GM18868 (cell line): ENCODE measurements around the gene MINDY4B.
A peak's percentile ranks its signal among the peaks of the same experiment; 100 is the strongest.
"Not testable (repeated sequence)": the region's sequence is repeated elsewhere in the genome, so short reads cannot be mapped to it uniquely, and the experiment has no call there.

Experiments used
- ATAC-seq: cut with Tn5 transposase; IDR thresholded peaks from one replicate; pipeline ENCODE4 v1.9.1; 2021; ENCODE audit warnings: mild to moderate bottlenecking, moderate library complexity; ENCODE audit not compliant: unreplicated experiment

Gene MINDY4B

DNA sequence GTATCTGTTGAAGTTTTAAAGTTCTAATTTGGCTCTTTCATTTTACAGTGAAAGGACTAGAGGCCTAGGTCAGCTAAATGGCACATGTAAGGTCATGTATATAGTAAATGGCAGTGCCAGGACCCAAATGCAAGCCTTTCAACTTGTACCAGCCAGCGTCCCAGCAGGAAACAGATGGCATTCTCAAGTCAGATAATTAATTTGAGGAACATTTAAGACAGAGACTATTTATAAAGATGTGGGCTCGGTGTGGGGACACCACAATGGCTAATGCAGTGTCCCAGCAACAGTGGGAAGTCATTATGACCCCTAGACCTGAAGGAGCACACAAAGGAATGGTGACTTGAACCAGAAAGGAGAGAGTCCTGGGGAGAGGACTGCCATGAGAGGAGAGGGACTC lies 6.1 kb downstream of the MINDY4B start:
- no peak for ATAC-seq

GRCh38 chr3:150898046-150898754 lies 7.0 kb downstream of the MINDY4B start:
- ATAC-seq: no peak

DNA sequence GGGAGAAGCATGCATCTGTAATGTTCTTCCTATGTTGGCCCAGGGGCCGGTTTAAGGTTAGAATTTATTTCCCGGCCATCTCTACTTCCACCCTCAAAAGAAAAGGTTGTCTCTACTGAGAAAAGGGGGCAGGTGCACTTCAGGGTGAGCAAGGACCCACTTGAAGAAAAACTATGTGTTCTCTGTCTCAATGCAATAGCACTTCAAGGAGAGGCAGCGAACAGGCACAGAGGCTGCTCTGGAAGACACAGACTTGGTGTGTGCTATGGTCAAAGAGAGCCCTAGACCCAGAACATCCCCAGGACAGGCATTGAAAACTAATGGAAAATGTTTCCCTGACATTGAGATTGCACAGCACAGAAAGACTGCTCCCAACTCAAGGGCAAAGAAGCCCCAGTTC lies 7.6 kb downstream of the MINDY4B start:
- ATAC-seq: no peak

DNA sequence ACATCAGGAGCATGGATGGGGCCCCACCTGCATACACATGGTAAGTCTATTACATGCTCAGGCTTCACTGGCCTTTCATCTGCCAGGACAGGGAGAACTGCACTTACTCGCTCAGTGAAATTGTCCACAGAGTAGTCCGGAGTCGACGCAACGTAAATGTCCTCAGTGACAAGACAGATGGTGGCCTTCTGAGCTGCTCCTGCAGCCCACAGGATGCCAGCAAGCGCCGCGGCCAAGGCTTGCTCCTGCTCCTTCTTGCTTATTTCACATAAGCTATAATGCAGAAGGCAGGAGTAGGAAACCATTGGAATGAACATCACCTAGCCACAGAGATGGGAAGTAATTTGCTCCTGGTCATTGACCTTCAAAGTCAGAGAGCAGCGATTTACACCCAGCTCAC lies 14.4 kb downstream of the MINDY4B start:
- no peak for ATAC-seq

DNA sequence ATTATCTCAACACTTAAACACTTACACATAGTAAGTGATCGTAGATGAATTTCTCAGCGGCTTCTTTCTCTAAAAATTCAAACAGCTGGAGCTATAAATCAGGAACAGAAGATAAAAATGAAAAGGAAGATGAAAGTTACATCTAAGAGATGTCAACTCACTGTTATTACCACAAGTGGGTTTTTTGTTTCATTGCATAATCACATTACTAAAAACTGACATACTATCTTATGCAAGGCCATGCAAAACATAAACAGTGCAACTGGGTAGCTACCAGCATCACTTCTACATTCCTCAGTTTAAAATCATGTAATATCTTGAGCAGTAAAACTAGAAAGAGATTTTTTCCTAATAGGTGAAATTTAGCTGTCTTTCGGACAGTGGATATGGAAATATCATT lies 14.9 kb downstream of the MINDY4B start:
- no peak for ATAC-seq

- ATAC-seq: no peak
These were observed 16.1 kb downstream of the MINDY4B start for GRCh38 chr3:150889106-150889505.

- no peak for ATAC-seq
These were observed 18.2 kb downstream of the MINDY4B start for GRCh38 chr3:150887031-150887430.

DNA sequence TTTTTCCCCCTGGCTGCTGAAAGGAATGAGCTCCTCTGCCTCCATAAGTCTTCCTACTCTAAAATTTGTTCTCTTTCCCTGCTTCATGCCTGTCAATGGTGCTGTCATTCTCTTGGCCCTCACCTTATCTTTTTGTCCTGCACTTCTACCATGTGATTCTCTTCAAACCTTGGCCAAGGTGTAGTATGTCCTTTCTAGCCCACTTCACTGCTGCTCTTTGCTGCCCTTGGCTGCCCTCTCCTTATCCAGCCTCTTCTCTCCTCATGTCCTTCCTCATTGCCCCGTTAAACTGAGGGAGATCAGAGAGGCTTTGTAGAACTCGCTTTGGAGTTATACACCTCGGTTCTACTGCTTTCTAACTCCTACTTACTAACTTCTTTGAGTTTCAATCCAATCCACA lies 19.7 kb downstream of the MINDY4B start:
- no peak for ATAC-seq

- no peak for ATAC-seq
These were observed 26.2 kb downstream of the MINDY4B start for GRCh38 chr3:150878996-150879575.

DNA sequence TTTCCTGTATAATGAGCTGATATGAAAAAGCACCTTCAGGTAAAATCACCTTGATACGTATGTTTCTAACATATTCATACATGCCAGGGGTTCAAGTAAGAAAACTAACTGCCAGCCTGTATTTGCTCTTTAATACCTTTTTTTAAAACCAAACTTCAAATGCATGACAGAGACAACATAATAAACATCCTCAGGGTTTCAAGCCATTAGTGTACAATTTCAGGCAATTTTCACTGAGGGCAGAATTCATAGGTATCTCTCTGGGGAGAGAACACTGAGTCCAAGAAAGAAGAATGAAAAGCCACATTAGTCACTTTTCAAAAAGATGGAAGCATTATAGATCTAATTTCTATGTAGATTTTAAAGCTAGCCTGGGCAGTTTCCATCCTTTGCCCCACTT lies 26.9 kb downstream of the MINDY4B start:
- ATAC-seq: no peak

DNA sequence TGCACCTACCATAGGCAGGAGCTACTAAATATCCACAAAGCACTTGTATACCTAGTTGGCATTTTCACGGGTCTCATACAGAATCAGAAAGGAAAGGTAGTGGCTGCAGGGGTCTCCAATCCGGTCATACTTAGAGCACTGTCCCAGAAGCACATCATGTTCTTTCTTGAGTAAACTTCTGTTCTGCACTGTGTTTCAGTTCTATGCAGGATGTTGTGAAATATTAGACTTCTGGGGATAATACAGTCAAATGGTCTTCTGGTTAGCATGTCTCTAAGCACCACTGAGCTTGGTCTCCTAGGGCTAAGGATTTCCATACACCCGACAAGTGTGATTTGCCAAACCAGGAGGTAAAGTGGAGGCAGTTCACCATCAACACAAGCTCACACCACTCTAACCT lies 27.9 kb downstream of the MINDY4B start:
- no peak for ATAC-seq

DNA sequence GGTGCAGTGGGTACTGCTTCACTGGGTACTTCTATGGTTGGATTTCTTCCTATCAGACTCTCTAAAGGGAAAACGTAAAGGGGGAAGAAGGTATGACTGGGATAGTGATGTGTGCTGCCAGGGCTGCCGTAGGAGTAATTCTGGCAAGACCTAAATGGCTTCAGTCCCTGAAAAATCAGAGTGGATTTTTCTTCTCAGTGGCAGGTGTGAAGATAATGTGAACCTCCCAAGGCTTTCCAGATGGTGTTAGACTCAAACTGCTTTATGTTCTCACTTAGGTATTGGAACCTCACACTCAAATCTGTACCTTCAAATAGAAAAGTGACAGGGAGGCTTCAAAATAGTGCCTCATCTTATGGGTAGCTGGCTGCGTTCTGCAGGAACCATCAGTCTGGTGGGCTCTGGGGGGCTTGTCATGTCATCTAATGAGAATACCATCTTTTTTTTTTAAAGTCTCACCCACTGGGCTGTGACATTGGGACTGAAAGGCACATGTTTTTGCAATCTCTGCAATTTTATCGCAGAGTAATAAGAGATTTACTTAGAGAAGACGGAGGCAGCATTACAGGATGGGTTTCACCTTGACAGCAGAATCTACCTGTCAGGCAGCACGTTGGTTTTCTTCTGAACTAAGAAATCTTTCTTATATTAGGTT lies 28.5 kb downstream of the MINDY4B start:
- no peak for ATAC-seq

DNA sequence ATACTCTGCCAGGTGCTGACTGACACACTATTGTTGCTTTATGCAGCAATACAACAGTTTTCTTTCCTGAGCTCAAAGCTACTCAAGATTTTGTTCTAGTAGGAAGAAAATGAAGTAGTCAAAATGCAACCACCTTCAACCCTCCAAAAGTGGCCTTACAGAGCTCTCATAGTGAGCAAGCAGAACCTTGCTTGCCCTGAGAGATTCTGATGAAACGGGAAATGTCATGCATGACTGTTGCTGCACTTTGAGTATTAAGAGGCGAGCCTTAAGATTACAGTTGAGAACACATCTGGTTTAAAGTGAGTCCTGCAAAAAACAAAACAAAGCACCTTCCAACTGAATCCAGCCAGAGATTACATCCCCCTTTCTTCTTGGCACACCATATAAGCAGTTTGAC lies 29.7 kb downstream of the MINDY4B start:
- ATAC-seq: peak; percentile 70

DNA sequence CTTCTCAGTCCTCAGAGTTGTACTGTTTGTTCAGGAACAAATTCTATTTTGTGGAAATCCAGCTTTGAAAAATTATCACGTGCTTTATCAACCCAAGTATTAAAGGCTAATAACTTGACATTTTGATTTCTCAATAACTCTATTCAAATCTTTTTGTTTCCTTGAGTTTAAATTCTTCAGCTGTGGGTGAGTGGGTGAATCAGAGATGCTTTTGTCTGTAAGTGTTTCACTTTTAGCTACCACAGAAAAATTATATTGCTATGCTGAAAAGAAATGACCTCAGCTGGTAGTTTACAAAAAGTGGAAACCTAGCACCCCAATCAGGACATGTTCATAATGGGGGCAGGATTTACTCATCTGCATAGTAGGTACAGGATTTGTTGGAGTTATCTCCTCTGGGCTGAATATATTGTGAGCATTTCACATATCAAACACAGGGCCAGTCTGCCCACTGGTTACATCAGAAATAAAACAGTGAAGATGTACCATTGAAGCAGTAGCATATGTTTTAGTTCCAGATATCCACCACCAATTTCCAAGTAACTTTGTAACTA lies 30.5 kb downstream of the MINDY4B start:
- ATAC-seq: no peak

DNA sequence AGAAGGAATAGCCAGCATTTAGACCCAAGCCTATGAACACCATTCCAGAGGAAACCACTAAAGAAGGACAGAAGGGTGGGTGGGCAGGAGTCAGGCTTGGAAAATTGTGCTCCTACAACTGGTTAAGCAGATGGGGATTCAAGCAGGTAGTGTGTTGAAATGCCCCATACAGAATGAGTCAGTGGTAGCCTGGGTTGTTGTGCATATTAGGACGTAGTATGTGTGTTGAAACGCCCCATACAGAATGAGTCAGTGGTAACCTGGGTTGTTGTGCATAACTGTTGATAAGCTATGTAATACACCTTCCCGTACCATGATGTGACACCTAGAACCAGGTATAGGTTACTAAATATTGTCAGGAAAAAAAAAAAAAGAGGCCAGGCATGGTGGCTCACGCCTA lies 34.0 kb downstream of the MINDY4B start:
- no peak for ATAC-seq

- ATAC-seq: no peak
These were observed 34.8 kb downstream of the MINDY4B start for GRCh38 chr3:150870406-150870805.

- no peak for ATAC-seq
These were observed 37.0 kb downstream of the MINDY4B start for GRCh38 chr3:150868282-150868681.

GRCh38 chr3:150867434-150867833 lies 37.8 kb downstream of the MINDY4B start:
- no peak for ATAC-seq

GRCh38 chr3:150863921-150864320 lies 41.3 kb downstream of the MINDY4B start:
- ATAC-seq: not testable (repeated sequence)

- no peak for ATAC-seq
These were observed 43.4 kb downstream of the MINDY4B start for GRCh38 chr3:150861851-150862250.

GRCh38 chr3:150857936-150858335 lies 47.3 kb downstream of the MINDY4B start:
- ATAC-seq: not testable (repeated sequence)

- no peak for ATAC-seq
These were observed 55.0 kb downstream of the MINDY4B start for GRCh38 chr3:150850191-150850590.
